Stimulated activated CD4-positive, alpha-beta T cell treated with anti-CD3 and anti-CD28 coated beads, Interleukin-4, amount 100 ng/mL, for 1 hour (primary cell): ENCODE data around the gene STARD5.
A peak's percentile ranks its signal among the peaks of the same experiment; 100 is the strongest.

Experiments
- DNase-seq: peaks from one replicate; pipeline ENCODE4 v3.0.0-alpha.2; 2020

The STARD5 gene

GRCh38 chr15:81310480-81310879 is 13.5 kb downstream of the STARD5 start:
- DNase-seq = no peak

GRCh38 chr15:81309647-81310450 is 14.1 kb downstream of the STARD5 start:
- no peak for DNase-seq

GRCh38 chr15:81308260-81308659 is 15.7 kb downstream of the STARD5 start:
- DNase-seq = no peak

- no peak for DNase-seq
Measured at GRCh38 chr15:81304226-81304625, 19.7 kb downstream of the STARD5 start.

GRCh38 chr15:81303244-81304225 is 20.4 kb downstream of the STARD5 start:
- DNase-seq = no peak

GRCh38 chr15:81302701-81303109 is 21.2 kb downstream of the STARD5 start:
- no peak for DNase-seq

GRCh38 chr15:81301815-81302399 is 22.0 kb downstream of the STARD5 start:
- no peak for DNase-seq

- no peak for DNase-seq
Measured at GRCh38 chr15:81301385-81301784, 22.6 kb downstream of the STARD5 start.

GRCh38 chr15:81299630-81300273 is 24.2 kb downstream of the STARD5 start:
- no peak for DNase-seq

GRCh38 chr15:81299156-81299555 is 24.8 kb downstream of the STARD5 start:
- no peak for DNase-seq

- DNase-seq = no peak
Measured at GRCh38 chr15:81298611-81299010, 25.3 kb downstream of the STARD5 start.

- DNase-seq = no peak
Measured at GRCh38 chr15:81297603-81298575, 26.1 kb downstream of the STARD5 start.

- DNase-seq = no peak
Measured at GRCh38 chr15:81297147-81297572, 26.8 kb downstream of the STARD5 start.

- peak; percentile 52 for DNase-seq
Measured at GRCh38 chr15:81296673-81297072, 27.3 kb downstream of the STARD5 start.

GRCh38 chr15:81296186-81296585 is 27.8 kb downstream of the STARD5 start:
- DNase-seq = no peak

- no peak for DNase-seq
Measured at GRCh38 chr15:81295486-81296121, 28.3 kb downstream of the STARD5 start.

- no peak for DNase-seq
Measured at GRCh38 chr15:81294516-81294880, 29.4 kb downstream of the STARD5 start.

- DNase-seq = peak; percentile 77
Measured at GRCh38 chr15:81293728-81294515, 30.0 kb downstream of the STARD5 start.

GRCh38 chr15:81292523-81293001 is 31.4 kb downstream of the STARD5 start:
- DNase-seq = peak; percentile 55

GRCh38 chr15:81291916-81292522 is 31.9 kb downstream of the STARD5 start:
- DNase-seq = no peak
